ENCODE measurements around the gene SUN3. TPM values are rescaled to one million over a fixed set of nuclear protein-coding genes. Genes with fewer than 3 reads are reported as not detected.

Gene SUN3
- total and polyA plus RNA-seq, 2 of the 4 experiments (the other 2 are of a cell fraction), result not detected

DNA sequence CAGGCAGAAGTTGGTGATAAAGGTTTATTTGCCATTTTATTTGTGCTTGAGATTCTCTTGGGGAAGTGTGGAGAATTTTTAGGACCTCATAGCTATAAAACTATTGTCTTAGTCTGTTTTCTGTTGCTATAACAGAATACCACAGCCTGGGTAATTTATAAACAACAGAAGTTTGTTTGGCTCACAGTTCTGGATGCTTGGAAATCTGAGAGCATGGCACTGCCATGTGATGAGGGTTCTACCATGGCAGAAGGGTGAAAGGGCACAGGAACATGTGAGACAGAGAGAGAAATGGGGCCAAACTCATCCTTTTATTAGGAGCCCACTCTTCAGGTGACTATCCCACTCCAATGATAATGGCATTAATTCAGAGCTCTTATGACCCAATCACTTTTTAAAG lies 12.3 kb downstream of the SUN3 start:
- no peak overlapping the region for H3K18ac ChIP-seq (ENCODE audit: low read depth, low read length)
- H3K27ac ChIP-seq (ENCODE audit: insufficient read depth, low read length), result no peak overlapping the region
- H3K4me3 ChIP-seq (ENCODE audit: insufficient read depth, low read depth, low read length), result no peak overlapping the region
- ChIA-PET CTCF (no interaction called here), POLR2A (ENCODE audit: unreplicated experiment) (no interaction called here)
- no peak overlapping the region for H2BK15ac ChIP-seq (ENCODE audit: low read depth, low read length)
- dilution Hi-C loops (cut with HindIII; ENCODE audit: low sequenced_read_pairs, unreplicated experiment), result no loop called here
- no peaks in the 10 kb centered on the region for H3K79me1 ChIP-seq (ENCODE audit: low read depth in 1 of 2, low read length in 2 of 2)
- no peaks in the 10 kb centered on the region for H3K4me1 ChIP-seq (ENCODE audit: control insufficient read depth, insufficient read depth, low read length)
- DNase-seq (no peak), ATAC-seq (ENCODE audit: low read depth) (no peak)
- H4K91ac ChIP-seq (ENCODE audit: insufficient read depth, low read depth, low read length), result no peak overlapping the region
- no peaks in the 10 kb centered on the region for H3K9me3 ChIP-seq (ENCODE audit: control insufficient read depth, insufficient read depth, low read length)
- H2BK20ac ChIP-seq (ENCODE audit: low read depth, low read length), result no peak overlapping the region
- H2BK120ac ChIP-seq (ENCODE audit: low read depth, low read length), result no peak overlapping the region
- no peak overlapping the region for H3K14ac ChIP-seq (replicated peaks; ENCODE audit: low read depth, low read length)
- H3K36me3 ChIP-seq (ENCODE audit: control insufficient read depth, insufficient read depth, low read length), result no peaks in the 10 kb centered on the region
- H2AFZ ChIP-seq (replicated peaks; ENCODE audit: low read length, poor library complexity), result no peak overlapping the region
- peaks cover 7% of the 10 kb centered on the region for H3K27me3 ChIP-seq (ENCODE audit: control insufficient read depth, insufficient read depth, low read length)
- no peak overlapping the region for H2BK5ac ChIP-seq (ENCODE audit: low read depth, low read length, poor library complexity, severe bottlenecking)
- in situ Hi-C loops (cut with MboI; ENCODE audit: low sequenced_read_pairs), result no loop called here
- no peak overlapping the region for H3K9ac ChIP-seq (ENCODE audit: low read depth, low read length)
- intact Hi-C loops (cut with micrococcal nuclease), result no loop called here
- TF ChIP-seq MXI1 (IDR thresholded peaks at IDR 0.05; ENCODE audit: borderline replicate concordance, low read depth, low read length) (no peak), NFE2L2 (IDR thresholded peaks at IDR 0.05; ENCODE audit: low read depth, low read length) (no peak), CHD1 (IDR thresholded peaks at IDR 0.05; ENCODE audit: low read depth, low read length) (no peak), RAD21 (IDR thresholded peaks at IDR 0.05; ENCODE audit: low read length) (no peak), MAZ (IDR thresholded peaks at IDR 0.05; ENCODE audit: borderline replicate concordance, low read depth, low read length) (no peak)
- TF ChIP-seq, protein P1, sequence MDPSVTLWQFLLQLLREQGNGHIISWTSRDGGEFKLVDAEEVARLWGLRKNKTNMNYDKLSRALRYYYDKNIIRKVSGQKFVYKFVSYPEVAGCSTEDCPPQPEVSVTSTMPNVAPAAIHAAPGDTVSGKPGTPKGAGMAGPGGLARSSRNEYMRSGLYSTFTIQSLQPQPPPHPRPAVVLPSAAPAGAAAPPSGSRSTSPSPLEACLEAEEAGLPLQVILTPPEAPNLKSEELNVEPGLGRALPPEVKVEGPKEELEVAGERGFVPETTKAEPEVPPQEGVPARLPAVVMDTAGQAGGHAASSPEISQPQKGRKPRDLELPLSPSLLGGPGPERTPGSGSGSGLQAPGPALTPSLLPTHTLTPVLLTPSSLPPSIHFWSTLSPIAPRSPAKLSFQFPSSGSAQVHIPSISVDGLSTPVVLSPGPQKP (IDR thresholded peaks at IDR 0.05; ENCODE audit: borderline replicate concordance, low read depth, low read length), result no peak
- BruUV-seq (replicated peaks), result no TSS peak
- H2AK5ac ChIP-seq (ENCODE audit: low read depth, low read length), result no peak overlapping the region
- no peak overlapping the region for H3K23ac ChIP-seq (ENCODE audit: low read depth, low read length)
- no peaks in the 10 kb centered on the region for H4K20me1 ChIP-seq (ENCODE audit: insufficient read depth, low read length)
- no peak overlapping the region for H3K56ac ChIP-seq (ENCODE audit: extremely low read depth, insufficient read depth, low read length)
- H3K9me1 ChIP-seq (ENCODE audit: insufficient read depth, low read length), result no peaks in the 10 kb centered on the region
- H4K5ac ChIP-seq (ENCODE audit: low read depth, low read length), result no peak overlapping the region
- H3K4me2 ChIP-seq (ENCODE audit: low read depth, low read length), result no peak overlapping the region
- H4K8ac ChIP-seq (ENCODE audit: low read depth in 2 of 2, low read length in 2 of 2), result no peak overlapping the region
- no peak overlapping the region for H3K4ac ChIP-seq (ENCODE audit: low read depth, low read length)
- H2AK9ac ChIP-seq (replicated peaks; ENCODE audit: low read depth, low read length, poor library complexity), result no peak overlapping the region
